ES-I3 (cell line): Measurements from ENCODE around the gene DHX58.
A peak's percentile ranks its signal among the peaks of the same experiment; 100 is the strongest.
"Not testable (repeated sequence)": the region's sequence is repeated elsewhere in the genome, so short reads cannot be mapped to it uniquely, and the experiment has no call there.

ENCODE experiments used
- H3K36me3 ChIP-seq: 2 replicates; pipeline ENCODE4 v1.6.1; 2013; ENCODE audit warnings: mild to moderate bottlenecking, low read length, control low read depth, moderate library complexity; ENCODE audit not compliant: insufficient read depth
- H3K4me1 ChIP-seq: 2 replicates; pipeline ENCODE4 v1.6.1; 2013; ENCODE audit warnings: mild to moderate bottlenecking, control low read depth, low read length; ENCODE audit not compliant: insufficient read depth
- H3K9ac ChIP-seq: 2 replicates; pipeline ENCODE4 v1.6.1; 2013; ENCODE audit warnings: low read depth, mild to moderate bottlenecking, low read length, moderate library complexity
- H3K9me3 ChIP-seq: 2 replicates; pipeline ENCODE4 v1.6.1; 2013; ENCODE audit warnings: mild to moderate bottlenecking, low read length, moderate library complexity; ENCODE audit not compliant: control insufficient read depth, insufficient read depth

The DHX58 gene

GRCh38 chr17:42112552-42113176, at the start of gene DHX58:
DHX58 (minus strand) TSS chr17:42112714; CDS start chr17:42111892, 822 bp downstream.
- Histone ChIP-seq H3K9me3 (no peaks in the 10 kb centered on the region), H3K9ac (no peak within 1 kb of the TSS), H3K4me1 (peaks cover 9% of the 10 kb centered on the region; the same call in 1 of the 2 replicates), H3K36me3 (no peaks in the 10 kb centered on the region)

GRCh38 chr17:42160531-42160910, 48.0 kb upstream of the DHX58 start:
- no peaks in the 10 kb centered on the region for H3K36me3 ChIP-seq
- no peak overlapping the region for H3K9ac ChIP-seq
- H3K4me1 ChIP-seq, result no peaks in the 10 kb centered on the region; the same call in 1 of the 2 replicates
- no peaks in the 10 kb centered on the region for H3K9me3 ChIP-seq

- Histone ChIP-seq H3K36me3 (no peaks in the 10 kb centered on the region), H3K9ac (no peak overlapping the region), H3K9me3 (no peaks in the 10 kb centered on the region), H3K4me1 (no peaks in the 10 kb centered on the region; the same call in 1 of the 2 replicates)
Observed at GRCh38 chr17:42159796-42160530, 47.4 kb upstream of the DHX58 start.

- H3K9ac ChIP-seq, result peak overlapping the region; percentile 56
- no peaks in the 10 kb centered on the region for H3K9me3 ChIP-seq
- no peaks in the 10 kb centered on the region; the same call in 1 of the 2 replicates for H3K36me3 ChIP-seq
- peaks cover 7% of the 10 kb centered on the region; the same call in 1 of the 2 replicates for H3K4me1 ChIP-seq
Observed at GRCh38 chr17:42155614-42156045, 43.1 kb upstream of the DHX58 start.

GRCh38 chr17:42153919-42154742, 41.6 kb upstream of the DHX58 start:
- peak overlapping the region; percentile 80 for H3K9ac ChIP-seq
- H3K9me3 ChIP-seq, result no peaks in the 10 kb centered on the region
- peaks cover 7% of the 10 kb centered on the region; the same call in 1 of the 2 replicates for H3K4me1 ChIP-seq
- H3K36me3 ChIP-seq, result no peaks in the 10 kb centered on the region; the same call in 1 of the 2 replicates

- H3K4me1 ChIP-seq, result no peaks in the 10 kb centered on the region
- H3K9ac ChIP-seq, result no peak overlapping the region
- H3K9me3 ChIP-seq, result no peaks in the 10 kb centered on the region
- H3K36me3 ChIP-seq, result no peaks in the 10 kb centered on the region; the same call in 1 of the 2 replicates
Observed at GRCh38 chr17:42146911-42147607, 34.5 kb upstream of the DHX58 start.

GRCh38 chr17:42143138-42143537, 30.6 kb upstream of the DHX58 start:
- H3K9ac ChIP-seq, H3K9me3 ChIP-seq, H3K4me1 ChIP-seq, H3K36me3 ChIP-seq: not testable (repeated sequence)

- H3K9ac ChIP-seq, result no peak overlapping the region
- no peaks in the 10 kb centered on the region for H3K9me3 ChIP-seq
- H3K4me1 ChIP-seq, result no peaks in the 10 kb centered on the region
- no peaks in the 10 kb centered on the region; the same call in 1 of the 2 replicates for H3K36me3 ChIP-seq
Observed at GRCh38 chr17:42142371-42142896, 29.9 kb upstream of the DHX58 start.

- H3K4me1 ChIP-seq, result peaks cover under 1% of the 10 kb centered on the region; the same call in 1 of the 2 replicates
- no peaks in the 10 kb centered on the region; the same call in 1 of the 2 replicates for H3K36me3 ChIP-seq
- no peaks in the 10 kb centered on the region for H3K9me3 ChIP-seq
- no peak overlapping the region for H3K9ac ChIP-seq
Observed at GRCh38 chr17:42141382-42141781, 28.9 kb upstream of the DHX58 start.

GRCh38 chr17:42140690-42141089, 28.2 kb upstream of the DHX58 start:
- H3K36me3 ChIP-seq, H3K9ac ChIP-seq, H3K4me1 ChIP-seq, H3K9me3 ChIP-seq: not testable (repeated sequence)

GRCh38 chr17:42138749-42139492, 26.4 kb upstream of the DHX58 start:
- Histone ChIP-seq H3K9ac (no peak overlapping the region), H3K9me3 (no peaks in the 10 kb centered on the region), H3K4me1 (peaks cover 11% of the 10 kb centered on the region), H3K36me3 (no peaks in the 10 kb centered on the region; the same call in 1 of the 2 replicates)

GRCh38 chr17:42136654-42137051, 24.1 kb upstream of the DHX58 start:
- Histone ChIP-seq H3K4me1 (peaks cover 11% of the 10 kb centered on the region), H3K9ac (no peak overlapping the region), H3K36me3 (no peaks in the 10 kb centered on the region; the same call in 1 of the 2 replicates), H3K9me3 (no peaks in the 10 kb centered on the region)
